A549 (cell line): Measurements from ENCODE around the gene GPATCH2.

Source experiments
- CEBPB ChIP-seq, 2 experiments: fragments of >200 bp in 1 of 2; sonication (Bioruptor Twin) in 1 of 2; formaldehyde crosslinking in 1 of 2; IDR thresholded peaks; 2 replicates each; pipeline ENCODE4 v1.6.1; 2012 to 2016
- TF ChIP-seq, protein P1 (sequence below): fragments of 200-600 bp; sonication (generic); IDR thresholded peaks from 2 replicates; pipeline ENCODE4 v1.6.1; 2016; ENCODE audit warnings: antibody characterized with exemption, mild to moderate bottlenecking, moderate library complexity

GRCh38 chr1:217574265-217574949 is 56.5 kb downstream of the GPATCH2 start:
- TF ChIP-seq CEBPB (IDR thresholded peaks at IDR 0.05), result no peak
- TF ChIP-seq, protein P1, sequence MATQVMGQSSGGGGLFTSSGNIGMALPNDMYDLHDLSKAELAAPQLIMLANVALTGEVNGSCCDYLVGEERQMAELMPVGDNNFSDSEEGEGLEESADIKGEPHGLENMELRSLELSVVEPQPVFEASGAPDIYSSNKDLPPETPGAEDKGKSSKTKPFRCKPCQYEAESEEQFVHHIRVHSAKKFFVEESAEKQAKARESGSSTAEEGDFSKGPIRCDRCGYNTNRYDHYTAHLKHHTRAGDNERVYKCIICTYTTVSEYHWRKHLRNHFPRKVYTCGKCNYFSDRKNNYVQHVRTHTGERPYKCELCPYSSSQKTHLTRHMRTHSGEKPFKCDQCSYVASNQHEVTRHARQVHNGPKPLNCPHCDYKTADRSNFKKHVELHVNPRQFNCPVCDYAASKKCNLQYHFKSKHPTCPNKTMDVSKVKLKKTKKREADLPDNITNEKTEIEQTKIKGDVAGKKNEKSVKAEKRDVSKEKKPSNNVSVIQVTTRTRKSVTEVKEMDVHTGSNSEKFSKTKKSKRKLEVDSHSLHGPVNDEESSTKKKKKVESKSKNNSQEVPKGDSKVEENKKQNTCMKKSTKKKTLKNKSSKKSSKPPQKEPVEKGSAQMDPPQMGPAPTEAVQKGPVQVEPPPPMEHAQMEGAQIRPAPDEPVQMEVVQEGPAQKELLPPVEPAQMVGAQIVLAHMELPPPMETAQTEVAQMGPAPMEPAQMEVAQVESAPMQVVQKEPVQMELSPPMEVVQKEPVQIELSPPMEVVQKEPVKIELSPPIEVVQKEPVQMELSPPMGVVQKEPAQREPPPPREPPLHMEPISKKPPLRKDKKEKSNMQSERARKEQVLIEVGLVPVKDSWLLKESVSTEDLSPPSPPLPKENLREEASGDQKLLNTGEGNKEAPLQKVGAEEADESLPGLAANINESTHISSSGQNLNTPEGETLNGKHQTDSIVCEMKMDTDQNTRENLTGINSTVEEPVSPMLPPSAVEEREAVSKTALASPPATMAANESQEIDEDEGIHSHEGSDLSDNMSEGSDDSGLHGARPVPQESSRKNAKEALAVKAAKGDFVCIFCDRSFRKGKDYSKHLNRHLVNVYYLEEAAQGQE, result no peak
